Stimulated activated CD4-positive, alpha-beta T cell treated with anti-CD3 and anti-CD28 coated beads, Interleukin-15, amount 100 ng/mL, for 24 hours (primary cell): ENCODE results near the gene PKD2L1.
"Not testable (repeated sequence)": the region's sequence is repeated elsewhere in the genome, so short reads cannot be mapped to it uniquely, and the experiment has no call there.

Experiments used
- DNase-seq: peaks from one replicate; pipeline ENCODE4 v3.0.0-alpha.2; 2020

The PKD2L1 gene

DNA sequence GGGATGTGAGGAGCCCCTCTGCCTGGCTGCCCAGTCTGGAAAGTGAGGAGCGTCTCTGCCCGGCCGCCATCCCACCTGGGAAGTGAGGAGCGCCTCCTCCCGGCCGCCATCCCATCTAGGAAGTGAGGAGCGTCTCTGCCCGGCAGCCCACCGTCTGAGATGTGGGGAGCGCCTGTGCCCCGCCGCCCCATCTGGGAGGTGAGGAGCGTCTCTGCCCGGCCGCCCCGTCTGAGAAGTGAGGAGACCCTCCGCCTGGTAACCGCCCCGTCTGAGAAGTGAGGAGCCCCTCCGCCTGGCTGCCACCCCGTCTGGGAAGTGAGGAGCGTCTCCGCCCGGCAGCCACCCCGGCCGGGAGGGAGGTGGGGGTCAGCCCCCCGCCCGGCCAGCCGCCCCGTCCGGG lies 53.1 kb downstream of the PKD2L1 start:
- not testable (repeated sequence) for DNase-seq

DNA sequence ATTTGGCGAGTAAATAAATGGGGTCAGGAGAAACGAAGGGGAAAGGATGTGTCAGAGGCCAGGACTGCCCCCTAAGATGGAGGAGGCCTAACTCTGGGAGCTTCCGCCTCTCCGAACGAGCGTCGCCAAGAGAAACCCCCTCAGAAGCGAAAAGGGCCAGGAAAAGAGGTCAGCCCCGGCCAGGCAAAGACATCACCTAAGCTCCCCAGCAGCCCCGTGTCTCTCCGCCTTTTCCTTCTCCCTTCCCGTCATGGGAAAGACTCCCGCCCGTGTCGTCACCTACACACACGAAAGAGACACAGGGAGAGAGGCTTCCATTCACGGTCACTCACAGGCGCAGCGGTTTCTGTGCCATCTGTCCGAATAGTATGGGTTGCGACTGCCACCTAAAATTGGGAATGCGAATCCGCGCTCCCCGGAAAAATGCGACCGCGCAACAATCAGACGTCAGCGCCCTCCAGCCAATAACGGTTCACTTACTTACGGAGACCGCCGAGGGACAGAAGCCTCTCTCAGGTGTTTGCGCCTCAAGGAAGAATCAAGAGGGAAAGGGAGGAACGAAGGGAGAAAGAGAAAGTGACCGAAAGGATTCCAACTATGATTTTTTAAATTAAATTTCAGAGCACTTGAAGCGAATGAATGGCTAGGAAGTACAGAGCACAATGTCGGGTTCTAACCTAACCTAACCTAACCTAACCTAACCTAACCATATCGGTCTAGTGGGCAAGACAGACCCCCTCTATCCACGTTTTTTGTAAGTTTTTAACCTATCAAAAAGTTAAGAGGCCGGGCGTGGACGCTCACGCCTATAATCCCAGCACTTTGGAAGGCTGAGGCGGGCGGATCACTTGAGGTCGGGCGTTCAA lies 62.6 kb downstream of the PKD2L1 start, which contains the start of gene CWF19L1:
TSS of gene CWF19L1 (minus strand) at position 400 of the 866 bp plus-strand sequence. CDS start at position 355, 45 bp downstream.
- peak; percentile 82 for DNase-seq

DNA sequence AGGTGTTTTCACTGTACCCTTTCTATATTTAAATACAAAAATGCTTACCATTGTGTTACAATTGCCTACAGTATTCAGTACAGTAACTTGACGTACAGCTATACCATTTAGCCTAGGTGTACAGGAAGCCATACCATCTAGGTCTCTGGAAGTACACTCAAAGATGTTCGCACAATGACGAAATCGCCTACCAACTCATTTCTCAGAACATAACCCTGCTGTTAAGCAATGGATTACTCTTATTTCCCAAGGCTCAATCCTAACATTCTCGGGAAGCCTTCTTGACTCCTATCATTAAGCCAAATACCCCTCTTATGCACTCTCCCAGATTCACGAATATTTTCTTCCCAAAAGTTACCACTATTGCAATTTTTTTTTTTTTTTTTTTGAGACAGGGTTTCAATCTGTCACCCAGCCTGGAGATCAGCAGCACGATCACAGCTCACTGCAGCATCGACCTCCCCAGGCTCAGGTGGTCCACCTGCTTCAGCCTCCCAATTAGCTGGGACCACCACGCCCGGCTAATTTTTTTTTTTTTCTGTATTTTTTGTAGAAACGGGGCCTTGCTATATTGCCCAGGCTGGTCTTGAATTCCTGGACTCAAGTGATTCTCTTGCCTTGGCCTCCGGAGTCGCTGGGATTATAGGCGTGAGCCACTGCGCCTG lies 64.1 kb downstream of the PKD2L1 start:
- DNase-seq: no peak

DNA sequence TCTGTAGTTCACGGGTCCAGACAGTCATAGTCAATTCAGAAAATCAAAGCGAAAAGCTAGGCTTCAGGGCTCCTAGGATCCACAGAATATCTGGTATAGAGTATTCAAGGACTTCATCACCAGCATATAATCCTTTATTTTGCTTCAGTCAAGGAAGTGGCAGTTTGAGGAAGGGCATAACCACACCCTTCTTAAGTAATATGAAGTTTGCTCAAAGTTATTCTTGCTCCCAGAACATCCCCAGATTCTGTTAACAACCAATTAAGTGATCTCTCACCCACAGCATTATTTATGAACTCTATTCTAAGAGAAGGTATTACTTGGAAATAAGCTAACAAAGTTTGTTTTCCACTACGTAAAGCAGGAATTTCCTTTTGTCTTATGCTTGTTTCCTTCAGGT lies 75.8 kb downstream of the PKD2L1 start:
- DNase-seq: no peak

DNA sequence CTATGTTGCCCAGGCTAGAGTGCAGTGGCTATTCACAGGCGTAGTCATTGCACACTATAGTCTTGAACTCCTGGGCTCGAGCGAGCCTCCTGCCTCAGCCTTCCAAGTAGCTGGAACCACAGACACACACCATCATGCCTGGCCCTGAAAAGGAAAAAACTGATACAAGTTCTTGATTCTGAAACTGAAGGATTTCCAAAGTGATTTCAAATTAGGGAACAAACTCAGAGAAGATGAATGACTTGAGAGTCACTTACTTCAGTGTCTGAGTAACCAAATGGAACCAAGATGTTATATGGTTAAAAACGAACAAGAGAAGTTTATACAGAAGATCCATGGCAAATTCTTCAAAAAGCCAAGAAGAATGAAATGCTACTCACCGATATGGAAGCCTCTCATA lies 77.0 kb downstream of the PKD2L1 start:
- DNase-seq: no peak

DNA sequence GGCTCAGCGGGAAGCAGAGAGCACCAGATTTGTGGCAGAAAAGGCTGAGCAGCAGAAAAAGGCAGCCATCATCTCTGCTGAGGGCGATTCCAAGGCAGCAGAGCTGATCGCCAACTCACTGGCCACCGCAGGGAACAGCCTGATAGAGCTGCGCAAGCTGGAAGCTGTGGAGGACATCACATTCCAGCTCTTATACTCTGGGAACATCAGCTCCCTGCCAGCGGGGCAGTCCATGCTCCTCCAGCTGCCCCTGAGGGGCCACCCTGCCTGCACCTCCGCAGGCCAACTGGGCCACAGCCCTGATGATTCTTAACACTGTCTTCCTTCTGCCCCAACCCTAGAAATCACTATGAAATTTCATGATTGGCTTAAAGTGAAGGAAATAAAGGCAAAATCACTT lies 81.2 kb downstream of the PKD2L1 start:
- no peak for DNase-seq

DNA sequence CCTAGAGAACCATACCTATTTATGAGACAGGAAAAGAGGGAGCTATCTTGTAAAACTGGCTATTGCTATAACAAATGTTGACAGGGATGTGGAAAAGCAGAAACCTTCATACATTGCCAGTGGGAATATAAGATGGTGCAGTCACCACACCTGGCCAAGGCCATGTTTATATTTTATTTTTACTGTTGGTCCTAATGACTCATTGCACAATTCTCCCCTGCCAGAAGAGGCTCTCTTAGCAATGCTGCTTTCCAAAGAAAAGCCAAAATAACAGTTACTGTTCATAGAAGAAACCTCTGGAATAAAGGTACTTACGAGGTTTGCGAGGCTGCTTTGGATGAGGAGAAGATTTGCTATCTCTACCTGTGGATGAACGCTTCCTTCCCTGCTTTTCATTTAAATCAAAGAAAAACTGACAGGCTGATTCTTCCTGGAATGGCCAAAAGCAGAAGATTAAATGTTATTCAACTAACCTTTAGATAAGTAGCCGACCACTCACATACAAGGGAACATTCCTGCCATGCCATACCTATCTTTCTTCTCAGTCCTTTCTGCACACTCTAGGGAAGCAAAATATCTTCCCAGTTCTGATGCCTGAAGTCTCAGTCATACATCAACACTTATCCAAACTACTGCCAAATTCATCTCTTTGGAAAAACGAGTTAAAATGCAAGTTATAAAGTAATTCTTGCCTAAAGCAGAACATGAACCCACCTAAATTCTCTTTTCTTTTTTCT lies 84.4 kb downstream of the PKD2L1 start:
- DNase-seq: no peak

DNA sequence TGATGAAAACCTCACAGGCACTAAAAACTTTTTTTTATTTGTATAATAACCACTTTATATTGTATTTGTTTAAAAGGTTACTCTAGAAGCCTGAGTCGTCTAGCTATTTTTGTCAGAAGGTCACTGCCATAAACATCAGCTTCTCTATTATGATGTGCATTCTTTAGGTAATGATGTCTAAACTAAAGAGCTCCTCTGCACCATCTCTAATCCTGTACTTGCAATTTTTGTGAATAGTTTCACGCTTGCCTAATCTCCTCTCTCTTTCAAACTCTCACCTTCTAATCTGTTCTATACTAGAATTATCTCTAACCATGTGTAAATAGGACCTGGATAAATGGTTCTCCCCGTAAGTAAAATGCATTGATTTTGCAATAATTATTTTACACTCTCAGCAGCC lies 90.2 kb downstream of the PKD2L1 start:
- no peak for DNase-seq

DNA sequence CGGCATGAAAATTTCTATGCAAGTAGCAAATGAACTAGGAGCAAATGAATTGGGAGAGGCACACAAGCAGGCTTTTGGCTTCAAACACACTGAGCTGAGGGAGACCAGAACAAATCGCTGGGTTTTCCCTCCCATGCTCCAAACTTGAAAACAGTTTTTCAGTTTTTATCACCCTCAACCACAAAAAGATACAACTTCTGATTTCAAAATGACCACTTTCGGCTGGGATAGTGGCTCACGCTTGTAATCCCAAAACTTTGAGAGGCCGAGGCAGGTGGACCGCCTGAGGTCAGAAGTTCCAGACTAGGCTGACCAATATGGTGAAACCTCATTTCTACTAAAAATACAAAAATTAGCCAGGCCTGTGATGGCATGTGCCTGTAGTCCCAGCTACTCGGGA lies 91.6 kb downstream of the PKD2L1 start:
- DNase-seq: no peak
